ENCODE data around the gene METTL1. TPM values are rescaled to one million over a fixed set of nuclear protein-coding genes. Genes with fewer than 3 reads are reported as not detected.

METTL1 gene
- total RNA-seq, 1 donor from 2014 or later = 14.4 TPM

- Histone ChIP-seq H3K4me3 (peak overlapping the region; percentile 55), H3K36me3 (peaks cover 17% of the 10 kb centered on the region), H3K27me3 (ENCODE audit: low read depth) (peaks cover 35% of the 10 kb centered on the region), H3K4me1 (peaks cover 31% of the 10 kb centered on the region), H3K9me3 (no peaks in the 10 kb centered on the region), H3K27ac (no peak overlapping the region)
- intact Hi-C loops (cut with DNase I) = no loop called here
- DNase-seq = peak; percentile 63
- TF ChIP-seq, protein P1, sequence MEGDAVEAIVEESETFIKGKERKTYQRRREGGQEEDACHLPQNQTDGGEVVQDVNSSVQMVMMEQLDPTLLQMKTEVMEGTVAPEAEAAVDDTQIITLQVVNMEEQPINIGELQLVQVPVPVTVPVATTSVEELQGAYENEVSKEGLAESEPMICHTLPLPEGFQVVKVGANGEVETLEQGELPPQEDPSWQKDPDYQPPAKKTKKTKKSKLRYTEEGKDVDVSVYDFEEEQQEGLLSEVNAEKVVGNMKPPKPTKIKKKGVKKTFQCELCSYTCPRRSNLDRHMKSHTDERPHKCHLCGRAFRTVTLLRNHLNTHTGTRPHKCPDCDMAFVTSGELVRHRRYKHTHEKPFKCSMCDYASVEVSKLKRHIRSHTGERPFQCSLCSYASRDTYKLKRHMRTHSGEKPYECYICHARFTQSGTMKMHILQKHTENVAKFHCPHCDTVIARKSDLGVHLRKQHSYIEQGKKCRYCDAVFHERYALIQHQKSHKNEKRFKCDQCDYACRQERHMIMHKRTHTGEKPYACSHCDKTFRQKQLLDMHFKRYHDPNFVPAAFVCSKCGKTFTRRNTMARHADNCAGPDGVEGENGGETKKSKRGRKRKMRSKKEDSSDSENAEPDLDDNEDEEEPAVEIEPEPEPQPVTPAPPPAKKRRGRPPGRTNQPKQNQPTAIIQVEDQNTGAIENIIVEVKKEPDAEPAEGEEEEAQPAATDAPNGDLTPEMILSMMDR (IDR thresholded peaks at IDR 0.05) = peak; percentile 40
- ATAC-seq = peak; percentile 67
These were observed 6.8 kb downstream of the METTL1 start for GRCh38 chr12:57765003-57765697.

DNA sequence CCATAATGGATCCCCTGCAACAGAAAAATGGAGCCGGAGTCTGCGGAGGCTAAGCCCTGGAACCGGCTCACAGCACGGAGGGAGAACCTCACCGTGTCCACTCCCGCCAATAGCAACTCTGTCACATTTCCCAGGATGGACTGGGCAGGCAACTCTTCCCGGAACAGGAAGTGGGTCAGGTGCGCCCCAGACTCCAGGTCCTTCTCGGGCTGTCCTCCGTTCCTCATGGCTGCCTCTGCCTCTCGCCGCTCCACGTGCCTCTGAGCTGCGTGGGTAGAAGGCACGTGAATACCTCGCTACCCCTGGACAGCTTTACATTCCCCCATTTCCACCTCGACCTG lies 7.3 kb downstream of the METTL1 start:
- Histone ChIP-seq H3K4me1 (peaks cover 31% of the 10 kb centered on the region), H3K36me3 (peaks cover 12% of the 10 kb centered on the region), H3K27ac (no peak overlapping the region), H3K9me3 (no peaks in the 10 kb centered on the region), H3K27me3 (ENCODE audit: low read depth) (peaks cover 35% of the 10 kb centered on the region), H3K4me3 (peak overlapping the region; percentile 55)
- ATAC-seq (peak; percentile 26 to 44), DNase-seq (no peak)
- TF ChIP-seq, protein P1 (IDR thresholded peaks at IDR 0.05) = no peak
- intact Hi-C loops (cut with DNase I) = no loop called here

DNA sequence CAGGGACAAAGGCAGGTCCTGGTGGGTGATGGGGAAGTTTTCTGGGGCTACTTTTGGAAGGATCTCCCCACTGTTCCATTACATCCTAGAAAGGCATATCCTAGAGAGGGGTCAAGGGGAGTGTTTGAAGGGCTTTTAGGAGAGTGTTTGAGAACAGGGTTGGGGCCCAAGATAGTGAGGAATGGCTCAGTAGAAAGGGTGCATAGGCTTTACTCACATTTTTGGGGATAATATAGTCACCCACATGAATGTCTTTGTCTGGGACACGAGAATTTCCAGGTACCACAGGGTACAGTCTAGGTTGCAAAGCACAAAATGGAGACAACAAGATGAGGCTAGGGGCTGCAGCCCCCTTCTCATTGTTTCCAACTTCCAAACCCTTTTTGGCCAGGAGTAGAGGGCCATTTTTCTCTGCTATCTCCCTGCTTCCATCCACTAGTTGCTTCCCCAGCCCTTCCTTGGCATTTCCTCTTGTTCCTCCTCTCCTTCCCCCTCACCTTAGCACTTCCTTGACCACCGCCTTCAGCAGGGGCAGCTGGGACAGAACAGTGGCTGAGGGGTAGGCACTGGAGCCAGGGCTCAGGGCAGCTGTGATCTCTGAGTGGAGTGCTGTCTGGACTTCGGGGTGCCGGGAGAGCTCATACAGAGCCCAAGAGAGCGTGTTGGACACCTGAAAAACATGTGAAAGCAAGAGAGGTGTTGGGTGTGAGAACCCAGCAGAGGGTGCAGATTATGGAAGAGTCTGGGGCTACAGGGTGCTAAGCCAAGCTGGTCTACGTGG lies 7.8 kb downstream of the METTL1 start:
- Histone ChIP-seq H3K27ac (no peak overlapping the region), H3K9me3 (no peaks in the 10 kb centered on the region), H3K4me1 (peaks cover 31% of the 10 kb centered on the region), H3K27me3 (ENCODE audit: low read depth) (peaks cover 35% of the 10 kb centered on the region), H3K36me3 (peaks cover 9% of the 10 kb centered on the region), H3K4me3 (no peak overlapping the region)
- DNase-seq (no peak), ATAC-seq (no peak)
- intact Hi-C loops (cut with DNase I) = no loop called here
- TF ChIP-seq, protein P1 (IDR thresholded peaks at IDR 0.05) = no peak

GRCh38 chr12:57762463-57762862 lies 9.4 kb downstream of the METTL1 start:
- DNase-seq = no peak
- Histone ChIP-seq H3K4me3 (no peak overlapping the region), H3K36me3 (peaks cover 19% of the 10 kb centered on the region), H3K27me3 (ENCODE audit: low read depth) (peaks cover 35% of the 10 kb centered on the region), H3K27ac (no peak overlapping the region), H3K9me3 (no peaks in the 10 kb centered on the region), H3K4me1 (peaks cover 31% of the 10 kb centered on the region)
- TF ChIP-seq, protein P1 (IDR thresholded peaks at IDR 0.05) = no peak
- intact Hi-C loops (cut with DNase I) = no loop called here
- no peak for ATAC-seq

DNA sequence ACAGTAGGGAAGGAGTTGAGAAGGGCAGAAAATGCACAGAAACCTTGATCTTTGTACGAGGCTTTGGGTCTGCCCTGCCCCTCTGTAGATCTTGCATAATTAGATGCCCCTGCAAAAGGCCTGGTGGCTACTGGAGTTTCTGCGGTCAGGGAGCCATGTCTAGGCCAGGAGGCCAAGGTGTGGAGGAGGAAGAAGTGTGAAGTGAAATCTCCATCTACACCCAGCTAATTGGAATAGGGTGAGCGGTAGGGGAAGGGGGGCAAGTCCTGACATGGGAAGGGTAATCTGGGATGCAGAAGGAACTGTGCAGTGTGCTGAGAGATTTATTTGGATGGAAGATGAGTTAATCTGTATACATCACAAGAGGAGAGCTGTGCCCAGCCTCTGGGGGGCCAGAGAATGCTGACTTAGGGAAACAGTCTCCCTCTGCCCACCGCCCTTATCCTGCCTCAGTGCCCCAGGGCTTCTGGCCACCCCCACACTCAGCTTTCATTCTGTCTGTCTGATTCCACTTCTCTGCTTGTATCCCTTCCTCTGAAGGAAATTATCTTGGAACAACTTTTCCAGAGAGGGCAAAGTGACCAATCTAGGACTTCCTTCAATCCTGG lies 10.4 kb downstream of the METTL1 start:
- no peak for ATAC-seq
- H3K27me3 ChIP-seq (ENCODE audit: low read depth) = peaks cover 31% of the 10 kb centered on the region

More for the DNA sequence above, 10.4 kb downstream of the METTL1 start:
- H3K27ac ChIP-seq = no peak overlapping the region
- peaks cover 22% of the 10 kb centered on the region for H3K36me3 ChIP-seq
- intact Hi-C loops (cut with DNase I) = no loop called here
- H3K4me3 ChIP-seq = no peak overlapping the region
- TF ChIP-seq, protein P1 (IDR thresholded peaks at IDR 0.05) = no peak
- H3K9me3 ChIP-seq = no peaks in the 10 kb centered on the region
- no peak for DNase-seq
- peaks cover 27% of the 10 kb centered on the region for H3K4me1 ChIP-seq

Data from lower lobe of right lung (tissue), 2 donors.